NT2/D1 (cell line): Measurements from ENCODE around the gene LSMEM2.

ENCODE experiments used
- YY1 ChIP-seq: IDR thresholded peaks from 2 replicates; pipeline ENCODE4 v1.6.1; 2011; ENCODE audit not compliant: insufficient read length, insufficient read depth
- ZNF274 ChIP-seq: IDR thresholded peaks from 2 replicates; pipeline ENCODE4 v1.6.1; 2011; ENCODE audit warnings: mild to moderate bottlenecking, low read depth, low read length

- no peak for TF ChIP-seq ZNF274
- no peak for TF ChIP-seq YY1
Measured at GRCh38 chr3:50260942-50261441, 17.9 kb upstream of the LSMEM2 start.
